ENCODE measurements around the gene ROS1.

GRCh38 chr6:117464700-117465099 is 39.0 kb upstream of the ROS1 start:
- TF ChIP-seq CTCF (IDR thresholded peaks at IDR 0.05; ENCODE audit: extremely low read depth in 1 of 2, insufficient read depth in 1 of 2, low read depth in 1 of 2, low read length in 2 of 2) (no peak), POLR2AphosphoS5 (IDR thresholded peaks at IDR 0.05; ENCODE audit: insufficient read depth, low read depth, low read length) (no peak)
